Naive B cell (primary cell): Measurements from ENCODE around the gene PRSS8. TPM values are rescaled to one million over a fixed set of nuclear protein-coding genes. Genes with fewer than 3 reads are reported as not detected.
"Not testable (repeated sequence)": the region's sequence is repeated elsewhere in the genome, so short reads cannot be mapped to it uniquely, and the experiment has no call there.

Experiments used
- ATAC-seq, 2 donors: fragments of 150-1000 bp; cut with Tn5 transposase; 2 replicates each; pipeline ENCODE4 v1.10.0; 2021; ENCODE audit warnings: low read depth in 2 of 2, mild to moderate bottlenecking in 2 of 2, moderate library complexity in 2 of 2
- DNase-seq: peaks from one replicate; pipeline ENCODE4 v3.0.0; 2022
- H3K27ac Mint-ChIP-seq, 6 donors: one replicate each; pipeline ENCODE4 v1.8.0; 2020 to 2022; ENCODE audit warnings: mild to moderate bottlenecking in 6 of 6, mixed read lengths in 6 of 6, moderate library complexity in 5 of 6, inconsistent platforms in 2 of 6
- H3K27me3 Mint-ChIP-seq, 3 donors: one replicate each; pipeline ENCODE4 v1.8.0; 2021 to 2022; ENCODE audit warnings: mixed read lengths in 3 of 3, mild to moderate bottlenecking in 1 of 3
- H3K36me3 Mint-ChIP-seq, 2 donors: one replicate each; pipeline ENCODE4 v1.8.0; 2020 to 2022; ENCODE audit warnings: mixed read lengths in 2 of 2, inconsistent platforms in 1 of 2, mild to moderate bottlenecking in 1 of 2
- H3K4me1 Mint-ChIP-seq, 3 donors: one replicate each; pipeline ENCODE4 v1.8.0; 2020 to 2022; ENCODE audit warnings: mixed read lengths in 3 of 3, inconsistent platforms in 1 of 3, mild to moderate bottlenecking in 1 of 3, moderate library complexity in 1 of 3
- H3K4me3 Mint-ChIP-seq, 8 donors: one replicate each; pipeline ENCODE4 v1.8.0; 2020 to 2022; ENCODE audit warnings: mild to moderate bottlenecking in 8 of 8, mixed read lengths in 8 of 8, moderate library complexity in 8 of 8, inconsistent platforms in 2 of 8
- H3K9me3 Mint-ChIP-seq, 7 donors: one replicate each; pipeline ENCODE4 v1.8.0; 2020 to 2022; ENCODE audit warnings: mixed read lengths in 7 of 7, mild to moderate bottlenecking in 5 of 7, inconsistent platforms in 2 of 7, moderate library complexity in 1 of 7
- polyA plus RNA-seq, 6 donors: library from polyadenylated mRNA; unstranded; fragments of 300-500 nt; fragmentation: Illumina TruSeq; gene quantifications; one replicate each; pipeline ENCODE4 v1.2.3, GENCODE V29; 2021; ENCODE audit warnings: low read depth in 6 of 6

The PRSS8 gene
- polyA plus RNA-seq, 6 donors from 2014 or later: 0.40 TPM; not detected in 5

DNA sequence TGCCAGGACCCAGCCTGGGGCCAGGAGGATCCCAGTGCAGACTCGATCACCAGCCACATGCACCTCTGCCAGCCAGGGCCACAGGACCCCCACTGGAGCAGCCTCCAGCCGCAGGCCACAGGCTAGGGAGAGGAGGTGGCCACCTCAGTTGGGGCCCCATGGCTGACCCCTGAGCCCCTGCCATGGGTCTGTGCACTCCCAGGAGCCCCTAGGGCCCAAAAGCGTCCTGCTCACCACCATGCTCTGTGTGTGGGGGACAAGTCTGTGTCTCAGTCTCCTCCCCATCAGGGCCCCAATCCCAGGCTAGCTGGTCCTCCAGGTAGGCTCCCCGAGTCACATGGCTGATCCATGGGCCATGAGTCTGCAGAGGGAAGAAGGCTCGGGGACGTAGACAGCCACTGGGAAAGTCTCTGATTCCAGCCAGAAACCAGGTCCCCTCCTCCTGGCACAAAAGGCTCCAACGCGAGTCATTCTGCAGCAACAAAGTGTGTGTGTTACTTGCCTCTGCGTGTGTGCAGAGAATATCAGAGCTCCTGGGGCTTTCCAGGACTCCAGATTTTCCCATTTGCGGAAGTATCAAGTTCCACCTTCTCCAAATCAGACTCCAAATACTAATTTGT is 6.1 kb upstream of the PRSS8 start:
- no peaks in the 10 kb centered on the region for H3K9me3 Mint-ChIP-seq
- H3K27ac Mint-ChIP-seq: peak overlapping the region; percentile 51 to 94 (median 84)
- H3K4me3 Mint-ChIP-seq: peak overlapping the region; percentile 58 to 89 (median 76)
- ATAC-seq (no peak), DNase-seq (peak; percentile 13)
- H3K36me3 Mint-ChIP-seq: no peaks in the 10 kb centered on the region
- peaks cover 0 to 7% (median 5%) of the 10 kb centered on the region in 3 donors for H3K27me3 Mint-ChIP-seq
- peaks cover 6 to 22% (median 12%) of the 10 kb centered on the region in 3 donors for H3K4me1 Mint-ChIP-seq

DNA sequence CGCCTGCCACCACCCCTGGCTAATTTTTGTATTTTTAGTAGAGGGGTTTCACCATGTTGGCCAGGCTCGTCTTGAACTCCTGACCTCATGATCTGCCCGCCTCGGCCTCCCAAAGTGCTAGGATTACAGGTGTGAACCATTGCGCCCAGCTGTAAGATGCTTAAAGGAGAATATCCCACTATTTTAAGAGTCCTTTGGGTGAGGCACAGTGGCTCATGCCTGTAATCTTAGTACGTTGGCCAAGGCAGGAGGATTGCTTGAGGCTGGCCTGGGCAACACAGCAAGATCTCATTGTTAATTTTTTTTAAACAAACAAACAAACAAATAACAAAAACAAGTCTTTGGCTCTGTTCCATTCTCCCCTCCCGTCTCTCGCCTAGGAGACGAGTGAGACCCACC is 5.5 kb upstream of the PRSS8 start:
- H3K4me1 Mint-ChIP-seq: peaks cover 6 to 22% (median 12%) of the 10 kb centered on the region in 3 donors
- H3K9me3 Mint-ChIP-seq, H3K27me3 Mint-ChIP-seq, H3K36me3 Mint-ChIP-seq, H3K4me3 Mint-ChIP-seq, ATAC-seq, DNase-seq: not testable (repeated sequence)
- peak overlapping the region in 2 of 6 donors; percentile 76 to 79 for H3K27ac Mint-ChIP-seq

DNA sequence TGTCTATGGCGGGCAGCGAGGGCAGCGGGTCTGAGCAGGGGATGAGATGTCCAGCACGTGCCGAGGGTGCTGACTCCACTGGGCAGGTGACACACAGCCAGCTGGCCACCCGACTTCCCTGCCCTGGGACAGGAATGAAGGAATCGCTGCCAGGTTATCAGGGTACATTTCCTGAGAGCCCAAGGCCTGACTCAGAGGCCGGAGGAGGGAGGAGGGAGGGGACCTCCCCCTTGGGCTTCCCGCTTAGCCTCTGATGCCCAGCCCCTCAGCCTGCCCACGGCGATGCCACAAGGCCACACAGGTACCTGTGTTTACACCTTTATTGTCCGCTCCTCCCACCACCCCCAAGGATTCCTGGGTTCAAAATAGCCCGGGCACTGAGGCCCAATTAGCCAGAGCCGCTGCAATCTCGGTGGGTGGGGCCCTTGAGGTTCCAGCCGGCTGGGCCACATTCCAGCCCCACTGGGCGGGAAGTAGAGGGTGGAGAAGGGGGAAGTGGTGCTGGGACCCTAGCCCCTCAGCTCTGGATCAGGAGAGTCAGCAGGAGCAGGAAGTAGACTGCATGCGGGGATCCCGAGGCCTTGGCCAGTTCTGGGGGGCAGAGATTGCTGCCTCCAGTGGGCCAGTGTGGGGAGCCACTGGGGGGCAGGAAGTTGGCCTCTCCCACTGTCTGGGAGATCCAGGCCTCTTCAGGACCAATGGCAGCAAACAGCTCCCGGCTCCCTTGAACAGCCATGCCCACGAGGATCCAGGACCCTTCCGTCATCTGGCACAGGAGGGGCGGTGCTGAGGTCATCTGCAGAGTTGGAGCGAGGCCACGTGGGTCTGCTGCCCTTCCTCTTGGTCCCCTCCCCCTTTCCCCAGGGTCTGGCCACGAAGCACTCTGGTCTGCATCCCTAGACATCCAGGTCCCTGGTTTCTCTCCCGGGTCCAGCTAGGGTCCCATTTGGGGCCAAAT is 3.4 kb upstream of the PRSS8 start:
- no peak for DNase-seq
- H3K4me3 Mint-ChIP-seq: peak overlapping the region in 1 of 8 donors; percentile 29
- no peak for ATAC-seq
- H3K4me1 Mint-ChIP-seq: peaks cover 3 to 20% (median 12%) of the 10 kb centered on the region in 3 donors
- H3K36me3 Mint-ChIP-seq: no peaks in the 10 kb centered on the region
- no peaks in the 10 kb centered on the region for H3K27me3 Mint-ChIP-seq
- H3K27ac Mint-ChIP-seq: no peak overlapping the region
- no peaks in the 10 kb centered on the region for H3K9me3 Mint-ChIP-seq

DNA sequence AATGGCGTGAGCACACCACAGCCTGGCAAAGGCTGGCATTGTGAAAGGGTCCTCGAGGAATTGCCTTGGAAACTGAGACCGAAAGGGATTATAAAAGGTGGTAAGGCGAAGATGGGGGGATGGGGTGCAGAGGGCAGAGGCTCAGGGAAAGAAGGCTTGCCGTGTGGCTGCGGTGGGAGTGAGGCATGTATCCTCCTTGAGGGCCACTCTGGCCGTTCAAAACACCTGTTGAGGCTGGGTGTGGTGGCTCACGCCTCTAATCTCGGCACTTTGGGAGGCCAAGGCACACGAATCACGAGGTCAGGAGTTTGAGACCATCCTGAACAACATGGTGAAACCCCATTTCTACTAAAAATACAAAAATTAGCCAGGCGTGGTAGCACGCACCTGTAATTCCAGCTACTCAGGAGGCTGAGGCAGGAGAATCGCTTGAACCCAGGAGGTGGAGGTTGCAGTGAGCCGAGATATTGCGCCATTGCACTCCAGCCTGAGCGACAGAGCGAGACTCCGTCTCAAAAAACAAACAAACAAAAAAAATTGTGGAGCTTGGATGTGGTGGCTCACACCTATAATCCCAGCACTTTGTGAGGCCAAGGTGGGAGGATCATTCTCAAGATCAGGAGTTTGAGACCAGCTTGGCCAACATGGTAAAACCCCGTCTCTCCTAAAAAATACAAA is 1.4 kb upstream of the PRSS8 start:
- H3K4me3 Mint-ChIP-seq, H3K27ac Mint-ChIP-seq, H3K9me3 Mint-ChIP-seq, H3K27me3 Mint-ChIP-seq, ATAC-seq, H3K36me3 Mint-ChIP-seq, DNase-seq: not testable (repeated sequence)
- peaks cover 0 to 13% (median 4%) of the 10 kb centered on the region in 3 donors for H3K4me1 Mint-ChIP-seq

DNA sequence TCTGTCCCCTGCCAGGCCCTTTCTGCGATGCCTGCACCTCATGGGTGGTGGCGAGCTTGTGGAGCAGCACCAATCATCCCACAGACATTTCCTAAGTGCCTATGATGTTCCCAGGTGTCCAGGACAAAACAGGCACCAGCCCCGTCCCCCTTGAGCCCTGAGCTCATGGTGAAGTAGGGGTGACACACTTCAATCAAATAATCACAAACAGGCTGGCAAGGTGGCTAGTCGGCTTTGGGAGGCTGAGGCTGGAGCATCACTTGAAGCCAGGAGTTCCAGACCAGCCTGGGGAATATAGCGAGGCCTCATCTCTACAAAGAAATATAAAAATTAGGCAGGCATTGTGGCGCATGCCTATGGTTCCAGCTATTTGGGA is 748 bp upstream of the PRSS8 start:
- Mint-ChIP-seq H3K36me3 (no peaks in the 10 kb centered on the region), H3K4me3 (no peak overlapping the region), H3K9me3 (no peaks in the 10 kb centered on the region), H3K27me3 (no peaks in the 10 kb centered on the region), H3K27ac (peak overlapping the region in 1 of 6 donors; percentile 86), H3K4me1 (peaks cover 0 to 8% (median 0%) of the 10 kb centered on the region in 3 donors)
- DNase-seq (no peak), ATAC-seq (no peak)

DNA sequence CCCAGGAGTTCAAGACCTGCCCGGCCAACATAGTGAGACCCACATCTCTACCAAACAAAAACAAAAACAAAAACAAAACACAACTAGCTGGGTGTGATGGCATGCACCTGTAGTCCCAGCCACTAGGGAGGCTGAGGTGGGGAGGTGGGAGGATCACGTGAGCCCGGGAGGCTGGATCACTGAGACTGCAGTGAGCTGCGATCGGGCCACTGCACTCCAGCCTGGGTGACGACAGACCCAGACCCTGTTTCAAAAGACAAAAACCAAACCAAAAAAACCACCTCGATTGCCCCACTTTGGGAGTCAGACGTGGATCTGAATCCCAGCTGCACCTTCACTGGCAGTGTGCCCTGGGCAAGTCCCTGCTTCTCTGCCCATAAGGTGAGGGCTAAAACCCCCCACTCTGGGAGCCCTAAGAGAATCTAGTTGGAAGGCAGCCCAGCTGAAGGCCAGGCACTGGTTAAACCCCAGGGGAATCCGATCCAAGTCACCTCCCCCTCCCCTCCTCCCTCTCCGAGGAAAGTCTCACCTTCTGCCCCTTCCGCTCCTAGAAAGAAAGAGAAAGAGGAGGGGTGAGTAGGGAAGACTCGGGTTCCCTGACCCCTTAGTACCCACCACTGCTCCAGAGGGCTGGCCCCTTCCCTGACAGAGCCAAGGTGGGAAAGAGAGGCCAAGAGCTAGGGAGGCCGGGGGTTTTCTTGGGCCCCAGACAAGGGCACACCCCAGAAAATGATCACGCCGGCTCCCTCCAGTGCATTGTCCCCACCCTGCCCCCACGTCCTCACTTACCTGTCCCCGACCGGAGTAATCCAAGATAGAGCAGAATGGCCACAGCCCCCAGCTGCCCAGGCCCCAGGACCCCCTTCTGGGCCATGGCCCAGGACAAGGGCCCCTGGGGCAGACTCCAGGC is 647 bp downstream of the PRSS8 start:
- Mint-ChIP-seq H3K4me3 (no peak overlapping the region), H3K9me3 (no peaks in the 10 kb centered on the region), H3K36me3 (no peaks in the 10 kb centered on the region), H3K27me3 (no peaks in the 10 kb centered on the region), H3K4me1 (peaks cover 0 to 8% (median 0%) of the 10 kb centered on the region in 3 donors), H3K27ac (no peak overlapping the region)
- DNase-seq (no peak), ATAC-seq (no peak)

DNA sequence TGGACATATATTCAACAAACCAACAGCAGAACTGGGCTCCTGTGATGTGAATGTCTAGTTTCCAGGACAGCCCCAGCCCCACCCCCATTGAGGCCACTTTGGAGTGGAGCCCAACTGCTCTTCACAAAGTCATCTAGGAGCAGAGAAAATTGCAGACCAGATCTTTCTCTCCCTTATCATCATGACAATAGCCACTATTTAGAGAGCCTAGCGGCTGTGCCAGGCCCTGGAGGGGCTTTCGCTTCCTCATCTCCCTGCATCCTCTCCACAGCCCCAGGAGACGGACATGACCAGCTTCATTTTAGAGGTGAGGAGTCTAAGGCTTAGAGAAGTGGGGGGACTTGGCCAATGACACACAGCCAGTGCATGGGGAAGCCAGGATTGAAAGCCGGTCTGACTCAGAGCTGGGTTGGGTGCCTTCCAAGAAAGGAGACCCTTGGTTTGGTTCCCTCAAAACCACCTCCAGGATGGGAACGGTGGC is 1.4 kb downstream of the PRSS8 start:
- Mint-ChIP-seq H3K4me1 (peaks cover 0 to 8% (median 0%) of the 10 kb centered on the region in 3 donors), H3K9me3 (no peaks in the 10 kb centered on the region), H3K27ac (peak overlapping the region in 1 of 6 donors; percentile 7), H3K27me3 (no peaks in the 10 kb centered on the region), H3K36me3 (no peaks in the 10 kb centered on the region), H3K4me3 (no peak overlapping the region)
- DNase-seq (no peak), ATAC-seq (no peak)

DNA sequence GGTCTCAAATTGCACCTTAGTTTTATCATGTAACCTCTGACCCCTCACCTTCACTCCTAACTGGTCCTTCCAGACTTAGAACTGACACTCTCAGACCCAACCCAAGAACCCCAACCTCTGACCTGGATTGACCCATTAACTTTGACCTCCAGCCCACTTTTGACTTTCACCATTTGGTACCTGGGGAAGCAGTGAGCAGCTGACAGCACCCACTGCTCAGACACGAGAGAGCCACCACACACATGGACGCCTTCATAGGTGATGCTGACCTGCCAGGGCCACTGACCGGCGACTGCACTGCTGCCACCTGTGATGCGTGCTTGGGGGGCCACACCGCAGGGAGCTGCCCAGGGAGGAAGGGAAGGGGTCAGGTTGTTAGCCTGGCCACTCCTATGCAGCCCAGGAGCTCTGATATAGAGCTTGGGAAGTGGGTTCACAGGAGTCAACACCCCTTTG is 2.5 kb downstream of the PRSS8 start:
- Mint-ChIP-seq H3K9me3 (no peaks in the 10 kb centered on the region), H3K36me3 (no peaks in the 10 kb centered on the region), H3K4me3 (peak overlapping the region in 1 of 8 donors; percentile 47), H3K4me1 (peaks cover 0 to 8% (median 6%) of the 10 kb centered on the region in 3 donors), H3K27ac (peak overlapping the region in 2 of 6 donors; percentile 38 to 88), H3K27me3 (no peaks in the 10 kb centered on the region)
- ATAC-seq (no peak), DNase-seq (no peak)

DNA sequence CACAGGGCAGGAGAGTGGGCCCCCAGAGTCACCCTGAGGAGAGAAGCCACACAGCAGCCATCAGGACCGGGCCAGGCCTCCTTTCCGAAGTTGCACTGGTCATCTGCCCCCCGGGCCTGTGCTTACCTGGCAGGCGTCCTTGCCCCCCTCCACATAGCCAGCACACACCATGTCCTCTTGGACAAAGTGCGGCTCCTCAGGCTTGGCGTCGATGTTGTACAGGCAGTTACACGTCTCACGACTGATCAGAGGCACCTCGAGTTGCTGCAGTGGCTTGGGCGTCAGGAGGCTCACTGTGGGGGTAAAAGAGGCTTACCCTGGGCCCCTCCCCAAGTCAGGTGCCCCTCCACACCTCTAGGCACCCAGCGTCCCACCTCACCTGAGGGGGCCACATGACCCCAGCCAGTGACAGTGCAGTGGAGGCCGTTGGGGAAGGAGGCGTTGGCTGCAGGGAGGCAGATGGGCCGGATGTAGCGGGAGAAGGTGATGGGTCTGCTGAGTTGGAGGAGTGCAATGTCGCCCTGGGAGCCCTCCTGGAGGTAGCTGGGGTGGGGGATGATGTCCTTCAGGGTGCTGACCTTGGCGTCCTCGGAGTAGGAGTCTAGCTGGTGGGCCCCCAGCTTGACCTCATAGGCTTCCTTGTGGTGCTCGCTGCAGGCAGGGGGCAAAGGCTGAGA is 3.1 kb downstream of the PRSS8 start:
- Mint-ChIP-seq H3K4me1 (peaks cover 0 to 8% (median 6%) of the 10 kb centered on the region in 3 donors), H3K27ac (peak overlapping the region in 2 of 6 donors; percentile 24 to 38), H3K9me3 (no peaks in the 10 kb centered on the region), H3K4me3 (peak overlapping the region in 1 of 8 donors; percentile 47), H3K27me3 (no peaks in the 10 kb centered on the region), H3K36me3 (no peaks in the 10 kb centered on the region)
- ATAC-seq: no peak
- no peak for DNase-seq

DNA sequence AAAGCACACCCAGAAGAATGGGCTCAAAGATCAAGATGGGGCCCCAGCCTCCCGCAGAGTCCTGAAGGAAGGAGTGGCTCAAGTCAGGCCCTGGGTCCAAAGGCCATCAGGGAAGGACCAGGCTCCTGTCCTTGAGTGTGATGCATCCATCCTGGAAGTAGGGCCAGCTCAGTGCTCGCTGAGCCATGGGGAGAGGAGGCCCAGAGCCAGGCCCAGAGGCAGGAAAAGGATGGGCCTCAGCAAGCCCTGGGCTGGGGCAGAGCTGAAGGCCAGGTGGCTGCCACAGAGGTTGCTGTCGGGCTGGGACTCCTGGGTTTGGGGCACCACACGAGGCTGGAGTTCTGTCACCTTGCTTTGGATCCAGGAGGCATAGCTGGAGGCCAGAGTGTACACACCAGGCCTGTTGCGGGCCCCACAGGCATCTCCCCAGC is 3.7 kb downstream of the PRSS8 start:
- no peaks in the 10 kb centered on the region for H3K36me3 Mint-ChIP-seq
- H3K9me3 Mint-ChIP-seq: no peaks in the 10 kb centered on the region
- H3K4me1 Mint-ChIP-seq: peaks cover 0 to 8% (median 6%) of the 10 kb centered on the region in 3 donors
- H3K4me3 Mint-ChIP-seq: no peak overlapping the region
- ATAC-seq (no peak), DNase-seq (no peak)
- H3K27ac Mint-ChIP-seq: no peak overlapping the region
- no peaks in the 10 kb centered on the region for H3K27me3 Mint-ChIP-seq

DNA sequence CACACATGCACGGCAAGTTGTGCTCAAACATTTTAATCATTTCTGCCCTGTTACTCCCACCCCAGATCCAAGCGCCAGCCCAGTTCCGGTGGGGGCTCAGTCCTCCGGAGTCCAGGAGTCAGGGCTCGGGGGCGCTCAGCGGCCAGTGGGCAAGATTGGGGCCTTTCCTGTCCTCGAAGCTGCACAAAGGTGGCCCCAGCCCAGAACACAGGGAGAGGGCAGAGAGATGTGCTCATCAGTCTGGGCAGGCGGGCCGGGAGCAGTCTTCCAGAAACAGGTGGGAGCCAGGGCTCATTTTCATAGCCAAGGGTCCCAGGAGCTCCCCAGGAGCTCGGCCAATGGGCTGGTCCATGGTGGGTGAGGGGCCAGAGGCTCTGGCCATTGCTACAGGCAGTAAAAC is 4.1 kb downstream of the PRSS8 start:
- Mint-ChIP-seq H3K27ac (no peak overlapping the region), H3K4me1 (peaks cover 0 to 8% (median 6%) of the 10 kb centered on the region in 3 donors), H3K27me3 (no peaks in the 10 kb centered on the region), H3K36me3 (no peaks in the 10 kb centered on the region), H3K4me3 (peak overlapping the region in 1 of 8 donors; percentile 41), H3K9me3 (no peaks in the 10 kb centered on the region)
- DNase-seq (no peak), ATAC-seq (no peak)

DNA sequence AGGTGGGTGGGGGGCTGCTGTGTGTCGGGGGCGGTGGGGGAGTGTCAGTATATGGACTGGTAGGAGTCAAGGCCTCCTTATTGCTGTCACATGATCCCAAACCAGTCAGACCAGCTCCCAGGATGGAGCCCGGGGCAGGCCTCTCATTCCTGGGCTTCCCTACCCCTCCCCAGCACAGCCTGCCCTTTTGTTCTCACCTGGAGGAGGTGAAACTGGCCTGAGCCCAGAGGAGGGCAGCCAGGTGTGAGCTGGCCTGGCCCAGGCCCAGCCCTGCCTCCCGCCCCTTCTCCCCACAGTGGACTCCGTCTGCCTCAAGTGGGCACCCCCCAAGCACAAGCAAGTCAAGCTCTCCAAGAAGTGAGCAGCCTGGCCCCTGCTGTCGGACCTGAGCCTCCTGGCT is 4.6 kb downstream of the PRSS8 start:
- Mint-ChIP-seq H3K4me1 (peaks cover 4 to 11% (median 7%) of the 10 kb centered on the region in 3 donors), H3K9me3 (no peaks in the 10 kb centered on the region), H3K4me3 (no peak overlapping the region), H3K27me3 (no peaks in the 10 kb centered on the region), H3K36me3 (peaks cover 0 to 4% of the 10 kb centered on the region in 2 donors), H3K27ac (no peak overlapping the region)
- DNase-seq (no peak), ATAC-seq (no peak)
